Renal cortical epithelial cell (primary cell): ENCODE results near the gene TASOR. TPM values are rescaled to one million over a fixed set of nuclear protein-coding genes. Genes with fewer than 3 reads are reported as not detected.

Experiments
- DNase-seq: peaks from one replicate; pipeline ENCODE4 v3.0.0-alpha.2; 2011; ENCODE audit warnings: low read depth
- total RNA-seq: library from RNA; depleted of rRNA; stranded (reverse); fragments of >200 nt; gene quantifications from 2 replicates; pipeline ENCODE4 v1.2.3, GENCODE V29; 2014

Gene TASOR
- total RNA-seq, 1 donor from 2014 or later, result 136 TPM

GRCh38 chr3:56682462-56683121 lies 473 bp downstream of the TASOR start:
- peak; percentile 42 for DNase-seq

- DNase-seq, result peak; percentile 20
Measured at GRCh38 chr3:56681984-56682461, 1.0 kb downstream of the TASOR start.

GRCh38 chr3:56680054-56680580 lies 2.9 kb downstream of the TASOR start:
- DNase-seq, result no peak

GRCh38 chr3:56677286-56677685 lies 5.8 kb downstream of the TASOR start:
- DNase-seq, result no peak

- DNase-seq, result no peak
Measured at GRCh38 chr3:56673781-56674457, 9.1 kb downstream of the TASOR start.

GRCh38 chr3:56667973-56668579 lies 15.0 kb downstream of the TASOR start:
- DNase-seq, result peak; percentile 37

- no peak for DNase-seq
Measured at GRCh38 chr3:56664823-56665222, 18.2 kb downstream of the TASOR start.

GRCh38 chr3:56655709-56656108 lies 27.4 kb downstream of the TASOR start:
- no peak for DNase-seq

- no peak for DNase-seq
Measured at GRCh38 chr3:56654460-56654859, 28.6 kb downstream of the TASOR start.

GRCh38 chr3:56645407-56645806 lies 37.7 kb downstream of the TASOR start:
- no peak for DNase-seq

- no peak for DNase-seq
Measured at GRCh38 chr3:56633602-56634535, 49.2 kb downstream of the TASOR start.

Other genes with a start within 250 kb of the TASOR start
- 3.1 and 6.2 TPM in 2 replicates for gene ERC2, start 214.8 kb downstream of the TASOR start, total RNA-seq
- gene CCDC66, start 126.1 kb downstream of the TASOR start, total RNA-seq, result 13.2 and 28.2 TPM in 2 replicates
- gene ARHGEF3, start 118.7 kb upstream of the TASOR start, total RNA-seq, result 12.0 and 36.7 TPM in 2 replicates